Right lobe of liver (tissue), 6 donors: ENCODE measurements around the gene AOAH. TPM values are rescaled to one million over a fixed set of nuclear protein-coding genes. Genes with fewer than 3 reads are reported as not detected.

Experiments
- ATAC-seq, 4 donors: fragments of 200-7000 bp; cut with Tn5 transposase; one replicate each; pipeline ENCODE4 v1.9.1; 2020; ENCODE audit warnings: mild to moderate bottlenecking in 4 of 4, moderate library complexity in 4 of 4
- DNase-seq, 3 donors: peaks; one replicate each; pipeline ENCODE4 v3.0.0-alpha.2; 2020
- H3K27ac ChIP-seq, 3 donors: fragments of 200-600 bp; one replicate each; pipeline ENCODE4 v1.8.0; 2022
- H3K27me3 ChIP-seq, 2 donors: fragments of 200-600 bp; one replicate each; pipeline ENCODE4 v1.8.0; 2022
- H3K36me3 ChIP-seq, 4 donors: fragments of 200-600 bp; sonication (generic) in 1 of 4; one replicate each; pipeline versions ENCODE4 v1.5.1 to v1.8.0; 2017 to 2022; ENCODE audit warnings: control low read depth in 1 of 4
- H3K4me1 ChIP-seq, 4 donors: fragments of 200-600 bp; sonication (generic) in 1 of 4; one replicate each; pipeline versions ENCODE4 v1.5.1 to v1.8.0; 2017 to 2022; ENCODE audit warnings: control low read depth in 1 of 4
- H3K4me3 ChIP-seq, 3 donors: fragments of 200-600 bp; one replicate each; pipeline ENCODE4 v1.8.0; 2022
- H3K9me3 ChIP-seq, 4 donors: fragments of 200-600 bp; sonication (generic) in 1 of 4; one replicate each; pipeline versions ENCODE4 v1.5.1 to v1.8.0; 2017 to 2022; ENCODE audit warnings: control low read depth in 1 of 4
- CTCF ChIP-seq, 4 donors: fragments of 200-600 bp in 3 of 4; fragments of 450-650 bp in 1 of 4; IDR thresholded peaks; one replicate each; pipeline versions ENCODE4 v1.5.1 to v1.8.0; 2016 to 2022; ENCODE audit warnings: antibody characterized with exemption in 4 of 4, mild to moderate bottlenecking in 2 of 4
- POLR2A ChIP-seq: fragments of 450-650 bp; IDR thresholded peaks from one replicate; pipeline ENCODE4 v1.6.1; 2017; ENCODE audit warnings: antibody characterized with exemption, mild to moderate bottlenecking
- WGBS: methylation state at CpG from one replicate; pipeline ENCODE4 v1.1.6; 2018; ENCODE audit warnings: low coverage, low lambda C conversion rate; ENCODE audit not compliant: insufficient coverage; ENCODE audit errors: missing lambda C conversion rate; 5-methylcytosine and 5-hydroxymethylcytosine counted together
- intact Hi-C, 2 donors: fragments of 100-400 bp; cut with DNase I; formaldehyde crosslinking; loops; one replicate each; pipeline versions ENCODE4 v1.11.2 to v1.14.1; 2022
- total RNA-seq, 6 experiments: library from RNA; depleted of rRNA in 2 of 6; stranded (reverse); fragments of >200 nt in 2 of 6; fragmentation: NEBNext Ultra II Directional in 3 of 6; extraction: Animal tissue kit (Norgen Biotek cat#: 25700) in 3 of 6; gene quantifications; one replicate each; pipeline versions ENCODE4 v1.1.0 to v1.2.4, GENCODE V29; 2016 to 2023
- donor health status: DM: no; HTN: yes; CAD: no.
- donor health status: DM: no; HTN: no; CAD: no.
- donor health status: DM: no; HTN: no; CAD: no.
- donor health status: DM: no; HTN: yes; CAD: no.
- donor health status: DM: no; HTN: yes; CAD: no.

AOAH gene
- total RNA-seq, 6 experiments from 2014 or later = 2.9 to 11.3 (median 6.4) TPM

- Histone ChIP-seq H3K4me3 (no peak overlapping the region), H3K27ac (no peak overlapping the region), H3K4me1 (no peaks in the 10 kb centered on the region), H3K9me3 (no peaks in the 10 kb centered on the region), H3K27me3 (no peaks in the 10 kb centered on the region), H3K36me3 (no peaks in the 10 kb centered on the region)
- ATAC-seq = peak in 1 of 4 donors; percentile 30
- intact Hi-C loops = no loop called here
- DNase-seq = no peak
- TF ChIP-seq CTCF (IDR thresholded peaks at IDR 0.05) (no peak), POLR2A (no peak)
- 100% methylated on average over 2 of the region's 7 CpGs for WGBS
Measured at GRCh38 chr7:36533717-36534116, 190.6 kb downstream of the AOAH start.

GRCh38 chr7:36532981-36533499, 191.3 kb downstream of the AOAH start:
- 76% methylated on average over 5 of the region's 5 CpGs for WGBS
- TF ChIP-seq CTCF (IDR thresholded peaks at IDR 0.05) (no peak), POLR2A (no peak)
- intact Hi-C loops = no loop called here

GRCh38 chr7:36531951-36532350, 192.3 kb downstream of the AOAH start:
- 83% methylated on average over 4 of the region's 7 CpGs for WGBS
- Histone ChIP-seq H3K4me3 (no peak overlapping the region), H3K27ac (no peak overlapping the region), H3K4me1 (no peaks in the 10 kb centered on the region), H3K27me3 (no peaks in the 10 kb centered on the region), H3K36me3 (no peaks in the 10 kb centered on the region), H3K9me3 (no peaks in the 10 kb centered on the region)
- TF ChIP-seq CTCF (IDR thresholded peaks at IDR 0.05) (no peak), POLR2A (no peak)
- no peak for DNase-seq
- ATAC-seq = no peak
- intact Hi-C loops = no loop called here

More at GRCh38 chr7:36532981-36533499, 191.3 kb downstream of the AOAH start:
- DNase-seq = no peak
- H3K27me3 ChIP-seq = no peaks in the 10 kb centered on the region
- H3K9me3 ChIP-seq = no peaks in the 10 kb centered on the region
- H3K4me1 ChIP-seq = no peaks in the 10 kb centered on the region
- no peak overlapping the region for H3K4me3 ChIP-seq
- no peak overlapping the region for H3K27ac ChIP-seq
- no peaks in the 10 kb centered on the region for H3K36me3 ChIP-seq
- ATAC-seq = no peak

GRCh38 chr7:36530456-36530855, 193.8 kb downstream of the AOAH start:
- Histone ChIP-seq H3K4me3 (no peak overlapping the region), H3K27me3 (no peaks in the 10 kb centered on the region), H3K9me3 (no peaks in the 10 kb centered on the region), H3K36me3 (no peaks in the 10 kb centered on the region), H3K27ac (no peak overlapping the region), H3K4me1 (no peaks in the 10 kb centered on the region)
- no peak for TF ChIP-seq CTCF (IDR thresholded peaks at IDR 0.05)
- TF ChIP-seq POLR2A = no peak
- ATAC-seq = peak in 1 of 4 donors; percentile 46
- 85% methylated on average over 2 of the region's 2 CpGs for WGBS
- DNase-seq = no peak
- intact Hi-C loops = no loop called here

GRCh38 chr7:36527549-36527913, 196.8 kb downstream of the AOAH start:
- DNase-seq (no peak), ATAC-seq (no peak)
- no peaks in the 10 kb centered on the region for H3K27me3 ChIP-seq
- 66% methylated on average over 6 of the region's 6 CpGs for WGBS
- TF ChIP-seq CTCF (IDR thresholded peaks at IDR 0.05) = no peak
- TF ChIP-seq POLR2A = no peak
- H3K9me3 ChIP-seq = no peaks in the 10 kb centered on the region
- no peaks in the 10 kb centered on the region for H3K4me1 ChIP-seq
- H3K27ac ChIP-seq = no peak overlapping the region
- intact Hi-C loops = no loop called here
- no peak overlapping the region for H3K4me3 ChIP-seq
- H3K36me3 ChIP-seq = no peaks in the 10 kb centered on the region
